CD4-positive, alpha-beta T cell treated with Interleukin-12 subunit alpha and Interleukin-12 subunit beta, for 1 hour (primary cell): ENCODE results near the gene GPR15LG.
"Not testable (repeated sequence)": the region's sequence is repeated elsewhere in the genome, so short reads cannot be mapped to it uniquely, and the experiment has no call there.

Experiments
- DNase-seq: peaks from one replicate; pipeline ENCODE4 v3.0.0-alpha.2; 2020

The GPR15LG gene

DNA sequence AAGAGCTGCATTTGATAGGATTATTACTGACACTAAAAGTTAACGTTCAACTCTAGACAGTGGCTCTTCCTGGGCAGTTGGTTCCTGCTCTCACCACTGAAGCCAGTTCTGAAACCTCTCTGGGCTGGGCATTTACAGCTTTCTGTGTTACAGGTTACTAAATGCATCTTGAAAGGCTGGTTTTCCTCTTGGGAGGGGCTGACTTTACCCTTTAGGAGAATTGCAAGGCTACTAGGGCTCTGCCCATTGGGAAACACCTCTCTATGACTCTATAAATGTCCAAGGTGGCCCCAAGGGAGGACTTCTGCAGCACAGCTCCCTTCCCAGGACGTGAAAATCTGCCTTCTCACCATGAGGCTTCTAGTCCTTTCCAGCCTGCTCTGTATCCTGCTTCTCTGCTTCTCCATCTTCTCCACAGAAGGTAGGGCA is at the start of gene GPR15LG:
GPR15LG (plus strand) TSS at position 301 of the 429 bp plus-strand sequence; CDS start at position 352, 51 bp downstream.
- DNase-seq = no peak

DNA sequence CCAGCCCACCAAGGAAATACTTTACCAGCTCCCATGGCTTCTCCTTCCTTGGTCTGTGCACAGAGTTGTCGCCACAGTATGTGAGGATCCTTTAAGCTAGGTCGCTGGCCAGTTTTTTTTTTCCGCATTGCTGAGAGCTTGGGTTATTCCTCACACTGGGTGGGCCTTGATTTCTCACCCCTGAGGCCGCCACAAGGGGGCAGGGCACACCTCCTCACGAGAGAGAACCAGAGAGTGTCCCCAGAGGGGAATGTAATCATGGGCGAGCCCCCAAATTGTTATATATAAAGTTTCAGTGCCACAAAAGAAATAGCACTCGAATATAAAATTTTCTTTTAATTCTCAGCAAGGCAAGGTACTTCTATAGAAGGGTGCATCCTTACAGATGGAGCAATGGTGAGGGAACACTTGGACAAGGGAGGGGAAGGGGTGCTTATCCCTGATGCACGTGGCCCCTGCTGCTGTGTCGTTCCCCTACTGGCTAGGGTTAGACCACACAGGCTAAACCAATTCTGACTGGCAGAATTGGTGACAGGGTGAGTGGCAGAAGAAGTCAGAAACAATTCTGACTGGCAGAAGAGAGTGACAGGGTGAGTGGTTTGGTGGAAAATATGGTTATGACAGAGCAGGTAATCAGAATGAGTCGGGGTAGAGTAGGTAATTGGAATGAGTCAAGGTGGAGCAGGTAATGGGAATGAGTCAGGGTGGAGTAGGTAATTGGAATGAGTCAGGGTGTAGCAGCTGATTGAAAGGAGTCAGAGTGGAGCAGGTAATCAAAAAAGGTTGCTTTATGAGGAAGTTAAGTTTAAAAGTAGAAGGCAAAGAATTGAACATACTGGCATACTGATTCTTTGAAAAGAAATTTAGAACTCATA is 47.5 kb upstream of the GPR15LG start:
- not testable (repeated sequence) for DNase-seq

DNA sequence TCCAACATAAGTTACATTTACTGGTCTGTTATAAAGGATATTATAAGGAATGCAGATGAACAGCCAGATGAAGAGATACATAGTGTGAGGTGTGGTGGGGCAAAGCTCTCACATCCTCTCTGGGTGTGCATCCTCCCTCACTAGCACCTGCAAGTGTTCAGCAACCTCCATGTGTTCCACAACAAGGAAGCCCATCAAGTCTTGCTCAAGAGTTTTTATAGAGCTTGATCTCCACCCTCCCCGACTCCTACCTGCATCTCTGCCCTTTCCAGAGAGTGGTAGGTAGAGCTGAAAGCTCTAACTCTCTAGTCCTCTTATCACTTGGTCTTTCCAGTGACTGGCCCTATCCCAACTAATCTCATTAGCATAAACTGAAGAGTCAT is 46.8 kb upstream of the GPR15LG start:
- no peak for DNase-seq

DNA sequence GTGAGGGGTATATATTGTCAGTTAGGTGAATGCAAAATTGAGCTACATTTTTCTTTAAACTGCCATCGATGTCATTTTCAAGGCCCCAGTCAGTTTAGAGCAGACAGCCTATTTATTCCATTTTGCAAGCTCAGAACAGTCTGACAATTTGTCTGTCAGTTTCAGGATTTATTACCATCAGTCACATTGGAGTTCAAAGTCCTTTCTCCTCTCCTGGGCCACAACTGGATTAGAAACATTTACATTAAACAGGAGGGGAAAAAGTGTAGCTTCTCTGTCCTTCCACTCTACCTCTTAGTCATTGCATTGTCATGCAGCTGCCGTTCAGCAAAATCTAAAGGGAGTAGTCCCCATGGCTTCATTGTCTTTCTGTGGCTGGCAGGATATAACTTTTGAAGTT is 37.8 kb upstream of the GPR15LG start:
- no peak for DNase-seq

DNA sequence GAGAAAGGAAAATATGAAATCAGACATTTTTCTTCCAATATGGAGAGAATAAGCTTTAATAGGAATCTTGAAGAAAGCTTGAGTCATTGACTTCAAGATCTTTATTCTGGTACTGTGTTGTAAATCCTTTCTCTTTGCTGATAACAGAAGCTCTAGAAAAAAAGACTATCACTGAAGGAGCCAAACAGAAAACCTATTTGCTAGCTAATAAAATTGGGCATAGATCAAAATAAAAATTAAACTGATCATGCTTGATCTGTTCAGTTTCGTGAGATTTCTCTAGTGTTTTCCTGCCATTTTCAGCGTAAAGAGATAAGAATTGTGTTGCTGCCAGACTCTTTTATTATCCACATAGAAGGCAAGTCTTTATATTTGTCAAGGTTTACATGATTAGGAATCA is 35.8 kb upstream of the GPR15LG start:
- no peak for DNase-seq

DNA sequence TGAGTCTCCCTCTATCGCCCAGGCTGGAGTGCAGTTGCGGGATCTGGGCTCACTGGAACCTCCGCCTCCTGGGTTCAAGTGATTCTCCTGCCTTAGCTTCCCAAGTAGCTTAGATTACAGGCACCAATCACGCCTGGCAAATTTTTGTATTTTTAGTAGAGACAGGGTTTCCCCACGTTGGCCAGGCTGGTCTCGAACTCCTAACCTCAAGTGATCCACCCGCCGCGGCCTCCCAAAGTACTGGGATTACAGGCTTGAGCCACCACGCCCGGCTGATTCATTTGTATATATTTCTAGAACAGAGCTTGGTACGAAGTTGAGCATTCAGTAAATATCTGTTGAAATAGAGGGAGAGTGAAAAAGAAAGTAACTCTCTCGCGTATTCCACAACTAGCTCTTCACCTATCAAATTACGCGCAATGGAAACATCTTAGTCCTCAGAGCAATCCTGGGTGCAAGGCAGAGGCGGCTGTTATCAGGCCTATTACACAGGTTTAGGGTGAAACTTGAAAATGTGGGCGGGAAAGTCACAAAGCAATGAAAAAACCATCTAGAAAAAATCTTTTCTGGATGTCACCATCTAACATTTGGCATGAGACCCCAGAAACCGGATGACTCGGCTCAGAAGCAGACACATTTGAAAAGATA is 35.0 kb upstream of the GPR15LG start:
- peak; percentile 73 for DNase-seq

DNA sequence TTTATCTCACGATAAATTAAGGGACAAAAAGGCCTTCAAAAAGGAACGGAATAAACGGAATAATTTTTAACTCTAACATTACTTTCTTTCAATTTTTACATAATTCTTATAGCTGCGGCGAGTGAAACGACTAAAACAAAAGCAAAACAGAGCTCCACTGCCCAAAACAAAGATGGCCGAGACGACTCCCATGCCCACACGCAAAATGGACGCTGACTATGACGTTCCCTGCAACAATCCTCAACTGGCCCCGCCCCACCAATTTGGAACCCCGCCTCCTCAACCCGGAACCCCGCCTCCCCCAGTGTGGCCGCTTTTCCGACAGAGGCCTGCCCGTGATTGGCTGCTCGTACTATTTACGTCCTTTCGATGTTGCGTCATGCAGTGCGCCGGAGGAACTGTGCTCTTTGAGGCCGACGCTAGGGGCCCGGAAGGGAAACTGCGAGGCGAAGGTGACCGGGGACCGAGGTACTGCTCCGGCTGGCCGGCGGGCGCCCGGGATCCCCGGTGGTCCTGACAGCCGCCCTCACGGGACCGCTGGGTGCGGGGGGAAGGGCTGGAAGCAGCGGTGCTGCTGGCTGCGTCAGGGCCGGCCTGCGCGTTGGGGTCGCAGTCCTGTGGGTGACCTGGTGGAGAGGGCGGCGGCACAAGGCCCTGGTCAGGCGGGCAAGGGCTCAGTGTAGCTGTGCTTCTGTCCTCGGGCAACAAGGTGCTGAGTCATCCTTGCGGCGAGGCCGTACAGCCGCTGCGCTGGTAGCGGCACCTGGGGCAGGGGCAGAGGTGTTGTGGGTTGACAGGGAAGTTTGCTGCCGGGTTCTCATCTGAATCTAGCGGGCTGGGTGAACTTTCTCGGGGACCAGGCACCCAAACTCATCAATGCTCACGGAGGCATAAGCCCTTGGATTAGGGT is 34.2 kb upstream of the GPR15LG start, which contains the start of gene GHITM:
GHITM (plus strand) TSS at position 384 of the 910 bp plus-strand sequence. CDS start 1,992 bp downstream, outside the sequence.
- peak; percentile 100 for DNase-seq

DNA sequence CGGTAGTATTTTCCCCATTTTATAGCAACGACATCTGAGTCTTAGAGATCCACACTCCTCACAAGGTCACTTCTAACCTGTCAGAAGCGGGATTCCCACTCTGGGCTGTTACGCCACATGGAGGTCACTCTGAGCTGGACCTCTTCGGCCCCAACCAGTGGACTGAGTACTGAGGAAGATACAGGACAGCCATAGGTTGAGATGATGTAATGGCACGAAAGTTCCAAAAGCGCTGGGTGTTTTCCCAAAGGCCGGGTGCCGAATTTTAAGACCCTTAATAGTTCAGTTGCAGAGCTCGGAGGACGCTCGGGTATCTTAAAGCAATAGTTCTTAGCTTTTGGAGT is 33.6 kb upstream of the GPR15LG start:
- peak; percentile 23 for DNase-seq

DNA sequence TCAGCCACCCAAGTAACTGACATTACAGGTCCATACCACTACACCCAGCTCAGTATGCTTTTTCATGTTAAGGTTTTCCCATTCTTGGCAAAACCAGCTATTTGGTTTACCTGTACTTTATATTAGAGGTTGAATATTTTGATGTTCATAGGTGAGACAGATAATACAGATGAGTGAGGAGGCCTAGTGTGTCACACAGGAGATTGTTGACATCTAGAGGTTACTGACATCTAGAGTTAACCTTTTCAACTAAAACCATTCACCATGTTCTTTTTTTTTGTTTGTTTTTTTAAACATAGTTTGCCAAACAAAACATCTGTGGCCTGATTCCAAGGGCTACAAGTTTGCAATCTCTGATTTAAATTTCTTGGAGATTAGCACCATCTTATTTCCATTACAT is 26.3 kb upstream of the GPR15LG start:
- no peak for DNase-seq

DNA sequence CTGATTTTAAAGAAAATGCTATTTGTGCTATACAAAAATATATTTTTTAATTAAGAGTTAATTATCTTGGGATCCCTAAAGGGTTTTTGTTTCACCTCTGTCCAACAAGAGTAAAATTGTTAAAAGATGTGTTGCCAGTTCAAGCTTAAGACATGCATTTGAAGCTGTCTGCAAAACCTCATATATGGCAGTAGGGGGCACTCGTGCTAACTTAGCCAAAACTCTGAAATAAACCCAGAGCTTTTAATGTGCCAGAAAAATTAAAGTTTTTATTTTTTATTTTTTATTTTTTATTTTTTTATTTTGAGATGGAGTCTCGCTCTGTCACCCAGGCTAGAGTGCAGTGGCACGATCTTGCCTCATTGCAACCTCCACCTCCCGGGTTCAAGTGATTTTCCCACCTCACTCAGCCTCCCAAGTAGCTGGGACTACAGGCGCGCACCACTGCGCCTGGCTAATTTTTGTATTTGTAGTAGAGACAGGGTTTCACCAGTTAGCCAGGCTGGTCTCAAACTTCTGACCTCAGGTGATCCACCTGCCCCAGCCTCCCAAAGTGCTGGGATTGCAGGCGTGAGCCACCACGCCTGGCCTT is 25.5 kb upstream of the GPR15LG start:
- peak; percentile 48 for DNase-seq

DNA sequence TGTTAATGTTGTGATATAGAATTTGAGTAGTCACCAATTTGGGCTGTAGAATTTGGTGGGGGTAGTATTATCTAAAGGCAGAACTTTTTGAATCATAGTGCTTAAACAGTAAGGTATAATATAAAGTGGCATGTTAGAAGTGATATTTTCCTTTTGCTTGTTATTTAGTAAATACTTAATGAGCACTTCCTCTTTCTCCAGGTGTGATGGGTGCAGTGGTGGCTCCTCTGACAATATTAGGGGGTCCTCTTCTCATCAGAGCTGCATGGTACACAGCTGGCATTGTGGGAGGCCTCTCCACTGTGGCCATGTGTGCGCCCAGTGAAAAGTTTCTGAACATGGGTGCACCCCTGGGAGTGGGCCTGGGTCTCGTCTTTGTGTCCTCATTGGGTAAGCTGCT is 23.7 kb upstream of the GPR15LG start:
- no peak for DNase-seq

DNA sequence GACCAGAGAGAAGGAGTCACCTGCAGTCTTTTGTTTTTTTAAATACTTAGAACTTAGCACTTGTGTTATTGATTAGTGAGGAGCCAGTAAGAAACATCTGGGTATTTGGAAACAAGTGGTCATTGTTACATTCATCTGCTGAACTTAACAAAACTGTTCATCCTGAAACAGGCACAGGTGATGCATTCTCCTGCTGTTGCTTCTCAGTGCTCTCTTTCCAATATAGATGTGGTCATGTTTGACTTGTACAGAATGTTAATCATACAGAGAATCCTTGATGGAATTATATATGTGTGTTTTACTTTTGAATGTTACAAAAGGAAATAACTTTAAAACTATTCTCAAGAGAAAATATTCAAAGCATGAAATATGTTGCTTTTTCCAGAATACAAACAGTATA is 20.8 kb upstream of the GPR15LG start:
- DNase-seq = no peak

DNA sequence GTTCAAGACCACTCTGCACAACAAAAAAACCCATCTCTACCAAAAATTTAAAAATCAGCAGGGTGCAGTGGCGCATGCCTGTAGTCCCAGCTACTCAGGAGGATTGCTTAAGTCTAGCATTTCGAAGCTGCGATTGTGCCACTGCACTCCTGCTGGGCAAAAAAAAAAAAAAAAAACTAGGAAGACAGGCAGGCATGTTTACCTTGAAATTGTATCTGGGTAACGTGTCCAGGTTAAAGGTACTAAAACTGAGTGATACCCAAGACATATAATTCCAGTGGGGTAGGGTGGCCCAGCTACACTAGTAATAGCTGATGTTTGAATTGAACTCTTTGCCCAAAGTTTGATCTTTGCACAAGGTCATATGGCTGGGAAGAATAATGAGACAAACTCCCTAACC is 18.1 kb upstream of the GPR15LG start:
- no peak for DNase-seq

DNA sequence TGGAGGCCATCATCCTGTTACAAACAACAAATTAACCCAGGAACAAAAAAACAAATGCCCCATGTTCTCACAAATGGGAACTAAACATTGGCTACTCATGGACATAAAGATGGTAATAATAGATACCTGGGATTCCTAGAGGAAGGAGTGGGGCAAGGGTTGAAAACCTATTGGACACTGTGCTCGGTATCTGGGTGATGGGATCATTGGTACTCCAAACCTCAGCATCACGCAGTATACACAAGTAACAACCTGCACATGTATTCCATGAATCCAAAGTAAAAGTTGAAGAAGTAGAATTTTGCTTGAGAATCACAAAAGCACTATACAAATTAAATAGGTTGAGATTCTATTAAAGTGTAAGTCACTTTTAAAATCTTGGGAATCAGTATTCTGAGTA is 17.6 kb upstream of the GPR15LG start:
- DNase-seq = no peak

DNA sequence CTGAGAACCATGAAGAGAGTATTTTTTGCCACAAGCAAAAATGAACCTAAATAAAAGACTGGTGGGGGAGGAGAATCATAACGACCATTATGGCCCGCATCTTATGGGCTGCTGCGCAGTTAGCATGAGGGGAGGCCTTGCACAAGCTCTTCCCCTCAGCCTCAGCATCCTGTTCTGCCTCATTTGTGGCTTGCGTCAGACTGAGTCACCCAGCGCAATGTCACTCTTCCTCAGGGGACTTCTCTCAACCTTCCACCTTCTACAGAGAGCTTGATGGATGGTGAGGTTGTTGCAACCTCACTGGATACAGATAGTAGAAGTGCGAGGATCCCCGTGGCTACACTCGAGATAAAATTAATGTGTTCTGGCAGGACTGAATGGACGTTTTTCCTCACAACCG is 16.8 kb upstream of the GPR15LG start:
- DNase-seq = peak; percentile 49

DNA sequence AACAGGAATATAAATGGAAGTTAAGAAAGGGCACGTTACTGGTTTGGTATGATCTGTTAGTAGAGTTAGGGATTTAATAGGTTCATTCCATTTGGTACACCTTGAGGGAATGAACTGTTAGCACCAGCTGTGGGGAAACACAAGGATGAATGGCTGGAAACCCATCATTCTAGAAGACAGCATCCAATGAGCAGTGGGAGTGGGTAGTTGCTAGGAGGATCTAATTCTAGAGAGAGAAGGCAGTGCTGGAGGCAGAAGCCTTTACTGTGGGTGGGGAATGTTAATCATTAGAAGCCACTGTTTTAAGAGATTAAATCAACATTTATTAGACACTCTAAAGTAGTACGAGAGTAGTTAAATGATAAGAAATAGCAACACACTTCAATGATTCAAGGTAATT is 15.5 kb upstream of the GPR15LG start:
- no peak for DNase-seq

DNA sequence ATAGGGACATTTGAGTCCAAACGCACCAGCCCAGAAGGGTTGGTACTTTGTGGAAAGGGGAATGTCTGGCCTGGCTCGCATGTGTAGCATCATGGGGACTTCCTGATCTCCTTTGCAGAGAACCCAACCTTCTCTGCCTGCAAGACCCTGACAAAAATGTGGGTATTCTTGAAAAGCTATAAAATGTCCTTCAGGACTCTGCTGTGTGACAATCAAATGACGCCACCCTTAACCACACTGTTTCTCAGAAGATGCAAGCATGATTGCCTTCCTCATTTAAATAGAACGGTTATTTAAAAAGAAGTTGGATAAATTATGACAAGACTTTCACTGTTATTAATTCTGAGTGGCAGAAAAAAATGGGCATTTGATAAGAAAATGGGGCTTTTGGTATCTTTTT is 15.1 kb upstream of the GPR15LG start:
- no peak for DNase-seq

DNA sequence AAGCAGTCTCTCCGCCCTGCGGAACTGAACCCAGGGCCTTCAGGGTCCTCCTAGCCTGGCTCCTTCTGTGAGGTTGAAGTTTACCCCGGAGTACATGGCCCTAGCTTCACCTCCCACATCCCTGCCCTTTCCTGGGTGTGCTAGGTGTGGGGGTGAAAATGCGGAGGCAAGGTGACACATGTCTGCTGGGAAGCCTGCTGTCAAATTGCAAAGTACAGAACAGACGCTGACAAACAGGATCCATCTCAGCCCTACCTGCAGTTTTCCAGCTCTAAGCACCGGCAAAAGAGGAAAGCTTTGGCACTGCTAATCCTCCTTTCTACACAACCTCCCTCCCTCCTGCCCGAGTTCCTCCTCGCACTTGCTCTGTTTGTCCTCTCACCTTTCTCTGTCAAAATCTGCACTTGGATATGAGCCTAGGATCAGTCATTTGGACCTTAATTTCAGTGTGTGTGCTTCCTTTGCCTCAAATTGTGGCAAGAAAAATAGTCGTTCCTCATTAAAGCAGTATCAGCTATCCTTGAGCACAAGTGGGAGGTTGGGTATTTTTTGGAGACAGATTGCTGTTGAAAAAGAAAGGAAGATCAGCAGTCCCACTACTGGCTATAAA is 14.4 kb upstream of the GPR15LG start:
- no peak for DNase-seq

DNA sequence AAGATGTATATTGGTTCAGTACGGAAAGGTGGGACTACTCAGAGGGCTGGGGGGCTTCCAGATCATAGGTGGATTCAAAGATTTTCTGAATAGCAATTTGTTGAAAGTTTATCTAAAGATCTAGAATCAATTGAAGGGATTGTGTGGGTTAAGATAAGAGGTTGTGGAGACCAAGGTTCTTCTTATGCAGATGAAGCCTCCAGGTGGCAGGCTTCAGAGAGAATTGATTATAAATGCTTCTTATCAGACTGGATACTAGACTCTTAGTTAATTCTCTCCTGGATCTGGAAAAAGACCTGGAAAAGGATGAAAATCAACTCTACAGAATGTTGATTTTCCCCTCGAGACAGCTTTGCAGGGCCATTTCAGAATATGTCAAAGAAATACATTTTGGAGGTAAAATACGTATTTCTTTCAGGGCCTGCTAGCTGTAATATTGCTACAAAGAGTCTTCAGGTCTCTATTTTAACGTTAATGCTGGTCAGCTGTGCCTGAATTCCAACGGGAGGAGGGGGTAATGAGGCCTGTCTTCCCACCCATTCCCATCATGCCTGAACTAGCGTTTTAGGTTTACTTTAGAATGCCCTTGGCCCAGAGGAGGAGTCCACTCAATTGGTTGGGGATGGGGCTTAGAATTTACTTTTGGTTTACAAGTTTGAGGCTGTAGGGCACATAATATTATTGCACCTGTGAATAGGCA is 12.8 kb upstream of the GPR15LG start:
- DNase-seq = no peak

DNA sequence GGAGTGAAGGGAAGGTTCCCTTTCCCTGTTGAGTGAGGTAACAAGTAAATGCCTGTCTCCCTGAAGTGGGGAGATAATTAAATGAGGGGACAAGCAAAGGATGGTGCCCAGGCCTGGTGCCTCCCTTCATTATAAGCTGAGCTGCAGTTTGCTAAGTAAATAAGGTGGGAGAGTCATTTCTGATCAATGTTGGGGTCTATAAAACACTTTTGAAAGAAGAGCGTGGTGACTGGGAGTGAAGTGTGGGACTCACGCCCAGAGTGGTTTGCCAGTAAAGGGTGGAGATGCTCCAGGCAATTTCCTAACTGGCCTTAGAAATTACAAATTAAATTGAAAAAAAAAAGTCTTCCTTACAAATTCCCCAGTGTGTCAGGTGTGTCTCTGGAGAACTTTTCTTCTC is 9.6 kb upstream of the GPR15LG start:
- no peak for DNase-seq

DNA sequence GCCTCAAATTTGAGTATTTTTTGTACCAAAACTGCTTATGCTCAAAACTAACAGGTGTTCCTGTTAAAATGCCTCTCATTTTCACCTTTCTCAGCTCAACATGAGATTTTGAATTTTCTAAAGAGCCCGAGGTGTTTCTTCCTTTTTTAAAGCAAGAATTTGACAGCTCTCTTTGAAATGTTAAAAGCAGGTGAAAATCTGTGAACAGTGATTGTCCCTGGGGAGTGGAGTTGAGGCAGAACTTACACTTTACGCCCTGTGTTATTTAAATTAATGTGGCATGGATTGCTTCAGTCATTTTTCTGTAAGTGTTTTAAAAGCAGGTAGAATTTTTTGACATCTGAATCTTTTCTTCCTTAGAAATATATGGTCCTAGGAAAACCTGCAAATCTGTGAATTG is 9.2 kb upstream of the GPR15LG start:
- no peak for DNase-seq
